K562 (cell line): ENCODE results near the gene MYO1A. TPM values are rescaled to one million over a fixed set of nuclear protein-coding genes. Genes with fewer than 3 reads are reported as not detected.

ENCODE experiments used
- ATAC-seq: fragments of 200-7000 bp; cut with Tn5 transposase; 3 replicates; pipeline ENCODE4 v1.9.1; 2020; ENCODE audit warnings: moderate library complexity
- BruUV-seq: library from RNA; stranded (reverse); fragments of 400-500 nt; replicated peaks from 2 replicates; lab custom pipeline; 2021; lab: Mats Ljungman, UMichigan
- CTCF ChIA-PET: fragments of 300-600 bp; formaldehyde crosslinking; extraction: SDS; loops from one replicate; lab custom pipeline; 2021; ENCODE audit warnings: low intra/inter-chr PET ratio; lab: Yijun Ruan, JAX
- POLR2A ChIA-PET: fragments of 300-600, 350-650 bp; sonication (Branson Sonifier 250); formaldehyde crosslinking; extraction: SDS; loops from one replicate; lab custom pipeline; 2021; ENCODE audit warnings: antibody characterized with exemption, inconsistent platforms; lab: Yijun Ruan, JAX
- DNase-seq, 4 experiments: peaks; one replicate each; pipeline versions ENCODE4 v3.0.0 to v3.0.0-alpha.2; 2011 to 2018; ENCODE audit warnings: low spot score in 3 of 4, mixed read lengths in 3 of 4; ENCODE audit errors: extremely low read depth in 1 of 4
- FAIRE-seq: peaks from 2 replicates; lab custom pipeline; 2011; peaks lifted over from hg19 to GRCh38; lab: Jason Lieb, UNC
- H2AFZ ChIP-seq: 2 replicates; pipeline ENCODE4 v1.6.0; 2011; ENCODE audit warnings: low read depth, low read length, control low read depth, inconsistent platforms
- H3K27ac ChIP-seq: fragments of 200-600 bp; 3 replicates; pipeline ENCODE4 v1.8.0; 2011; ENCODE audit warnings: low read depth, mild to moderate bottlenecking, control low read depth, inconsistent platforms, low read length, moderate library complexity, mixed read lengths; ENCODE audit errors: extremely low read depth
- H3K27me3 ChIP-seq, 2 experiments: fragments of 300-600 bp in 1 of 2; 2 replicates in 1 of 2; 3 replicates in 1 of 2; pipeline versions ENCODE4 v1.6.0 to v1.8.0; 2011; ENCODE audit warnings: inconsistent platforms in 2 of 2, low read length in 2 of 2, mild to moderate bottlenecking in 1 of 2, mixed read lengths in 1 of 2, moderate library complexity in 1 of 2; ENCODE audit not compliant: control insufficient read depth in 2 of 2, insufficient read depth in 2 of 2
- H3K36me3 ChIP-seq: fragments of 300-600 bp; 3 replicates; pipeline ENCODE4 v1.8.0; 2011; ENCODE audit warnings: mild to moderate bottlenecking, low read length, inconsistent platforms; ENCODE audit not compliant: control insufficient read depth, insufficient read depth
- H3K4me1 ChIP-seq, 2 experiments: fragments of 200-600 bp in 1 of 2; replicated peaks in 1 of 2; 2 replicates in 1 of 2; 3 replicates in 1 of 2; pipeline versions ENCODE4 v1.5.1 to v1.8.0; 2011; ENCODE audit warnings: inconsistent platforms in 2 of 2, low read length in 2 of 2, mild to moderate bottlenecking in 1 of 2, mixed read lengths in 1 of 2, moderate library complexity in 1 of 2; ENCODE audit not compliant: control insufficient read depth in 2 of 2, insufficient read depth in 2 of 2
- H3K4me2 ChIP-seq: 2 replicates; pipeline ENCODE4 v1.6.1; 2011; ENCODE audit warnings: low read length, control low read depth, inconsistent platforms, mixed read lengths; ENCODE audit not compliant: insufficient read depth
- H3K4me3 ChIP-seq: fragments of 200-600 bp; sonication (generic), shearing (Covaris generic); 2 replicates; pipeline ENCODE4 v1.5.1; 2016; ENCODE audit warnings: control low read depth, inconsistent platforms
- H3K79me2 ChIP-seq: fragments of 200-600 bp; 3 replicates; pipeline ENCODE4 v1.8.0; 2011; ENCODE audit warnings: low read length, inconsistent platforms; ENCODE audit not compliant: control insufficient read depth, insufficient read depth
- H3K9ac ChIP-seq, 2 experiments: 2 replicates each; pipeline versions ENCODE4 v1.6.0 to v1.6.1; 2011; ENCODE audit warnings: low read depth in 2 of 2, low read length in 2 of 2, control low read depth in 1 of 2, inconsistent platforms in 1 of 2, mild to moderate bottlenecking in 1 of 2, mixed read lengths in 1 of 2; ENCODE audit not compliant: insufficient read depth in 1 of 2
- H3K9me1 ChIP-seq: one replicate; pipeline ENCODE4 v1.6.0; 2011; ENCODE audit warnings: inconsistent platforms, mild to moderate bottlenecking, low read length, moderate library complexity; ENCODE audit not compliant: control insufficient read depth, insufficient read depth
- H3K9me3 ChIP-seq: replicated peaks from 2 replicates; pipeline ENCODE4 v1.5.1; 2011; ENCODE audit warnings: low read depth, low read length, inconsistent platforms; ENCODE audit not compliant: control insufficient read depth, insufficient read depth
- H4K20me1 ChIP-seq: replicated peaks from 2 replicates; pipeline ENCODE4 v1.6.1; 2011; ENCODE audit warnings: low read length, inconsistent platforms, mixed read lengths; ENCODE audit not compliant: control insufficient read depth, insufficient read depth
- ARID2 ChIP-seq: fragments of 450-650 bp; IDR thresholded peaks from 2 replicates; pipeline ENCODE4 v1.6.1; 2017; ENCODE audit warnings: antibody characterized with exemption, mild to moderate bottlenecking
- CBX2 ChIP-seq: fragments of 200-600 bp; sonication (generic); IDR thresholded peaks from one replicate; pipeline ENCODE4 v1.6.1; 2012; ENCODE audit warnings: mild to moderate bottlenecking, low read length, inconsistent platforms; ENCODE audit not compliant: insufficient read depth, poor library complexity, severe bottlenecking
- LEF1 ChIP-seq: fragments of 450-650 bp; IDR thresholded peaks from 2 replicates; pipeline ENCODE4 v1.6.1; 2016; ENCODE audit warnings: mild to moderate bottlenecking
- RBBP5 ChIP-seq: fragments of 200-600 bp; sonication (generic); IDR thresholded peaks from 2 replicates; pipeline ENCODE4 v1.6.1; 2012; ENCODE audit warnings: borderline replicate concordance, mild to moderate bottlenecking, low read length, control low read depth, inconsistent platforms; ENCODE audit not compliant: insufficient read depth, poor library complexity, severe bottlenecking
- TEAD2 ChIP-seq: fragments of 450-650 bp; IDR thresholded peaks from 2 replicates; pipeline ENCODE4 v1.6.1; 2016; ENCODE audit warnings: missing genetic modification characterization, control low read depth, missing compliant biosample characterization
- ZNF253 ChIP-seq: fragments of 250-450 bp; sonication (Bioruptor Pico); conservative IDR thresholded peaks from 2 replicates; pipeline ENCODE4 v1.6.1; 2021; ENCODE audit warnings: mild to moderate bottlenecking
- ZNF780A ChIP-seq: fragments of 250-450 bp; sonication (Bioruptor Pico); IDR thresholded peaks from 2 replicates; pipeline ENCODE4 v1.5.0; 2021; ENCODE audit warnings: mild to moderate bottlenecking
- WGBS: fragments of 100-300 bp; shearing (Covaris generic); methylation state at CpG from one replicate; pipeline ENCODE4 v1.1.6; 2016; ENCODE audit warnings: low coverage, mixed read lengths; ENCODE audit not compliant: insufficient coverage; ENCODE audit errors: missing lambda C conversion rate; 5-methylcytosine and 5-hydroxymethylcytosine counted together
- in situ Hi-C: fragments of 300-500 bp; cut with MboI; formaldehyde crosslinking; loops from 4 replicates; pipeline ENCODE4 v1.15.0; 2018; ENCODE audit warnings: inconsistent platforms, mixed read lengths
- intact Hi-C: fragments of 100-400 bp; cut with micrococcal nuclease; formaldehyde crosslinking; loops from 2 replicates; pipeline ENCODE4 v1.14.2; 2022
- polyA plus RNA-seq, 8 experiments: library from polyadenylated mRNA; depleted of rRNA in 4 of 8; stranded (reverse) in 5 of 8; unstranded in 3 of 8; fragments of >200 nt; fragmentation: Nextera tagmentation in 2 of 8; fragmentation: Illumina TruSeq in 1 of 8; extraction: Ambion mirVana in 2 of 8; extraction: Trizol in 1 of 8; gene quantifications; 2 replicates each; pipeline versions ENCODE4 v1.2.1 to v1.2.3, GENCODE V29; 2011 to 2014; ENCODE audit warnings: inconsistent platforms in 1 of 8, missing spikeins in 1 of 8
- total RNA-seq, 7 experiments: library from RNA; depleted of rRNA in 6 of 7; stranded (reverse); fragments of >200 nt in 6 of 7; fragmentation: Illumina TruSeq in 2 of 7; extraction: Trizol in 2 of 7; gene quantifications; 2 replicates each; pipeline versions ENCODE4 v1.2.1 to v1.2.3, GENCODE V29; 2011 to 2021; ENCODE audit warnings: low replicate concordance in 1 of 7

The MYO1A gene
- total and polyA plus RNA-seq, 9 of the 15 experiments (the other 6 are each of a cell fraction or from before 2014, with no cell fraction given), result 0.03 to 0.29 (median 0.14) TPM; not detected in 2

- TF ChIP-seq RBBP5, result no peak
- TF ChIP-seq ZNF780A, result no peak
Observed at GRCh38 chr12:57011438-57012424, 38.2 kb downstream of the MYO1A start (continued).

GRCh38 chr12:57010627-57011247 lies 39.2 kb downstream of the MYO1A start:
- peaks cover 5% of the 10 kb centered on the region for H3K79me2 ChIP-seq
- WGBS, result 49% methylated on average over 4 of the region's 4 CpGs
- FAIRE-seq (no peak), ATAC-seq (no peak), DNase-seq (no peak)
- intact Hi-C loops, result no loop called here
- H3K4me2 ChIP-seq, result no peak overlapping the region
- ChIA-PET POLR2A (interaction anchor here (0.5 to 0.8 kb wide), 3 partner anchors 9 to 47 kb away, joined by 3 to 4 read pairs (median 4); no protein-coding TSS in a partner anchor), CTCF (interaction anchor here (0.7 kb wide), 1 partner anchor 50 kb away, joined by 3 read pairs; no protein-coding TSS in a partner anchor)
- H3K4me3 ChIP-seq, result no peak overlapping the region
- no peaks in the 10 kb centered on the region for H3K36me3 ChIP-seq
- no peaks in the 10 kb centered on the region for H4K20me1 ChIP-seq
- H3K4me1 ChIP-seq, result peaks cover 6 to 24% of the 10 kb centered on the region in 2 experiments; a peak in 4 of 5 replicates
- peaks cover 2 to 20% of the 10 kb centered on the region in 2 experiments for H3K27me3 ChIP-seq
- in situ Hi-C loops, result loop anchor here (5.0 kb wide), 1 partner anchor 42 kb away; the partner anchor contains the start of gene MYO1A
- H3K9me3 ChIP-seq, result no peaks in the 10 kb centered on the region
- H3K9me1 ChIP-seq, result no peaks in the 10 kb centered on the region
- TF ChIP-seq ARID2 (no peak), LEF1 (no peak), CBX2 (no peak), ZNF253 (CRISPR knock-in tag) (no peak), TEAD2 (tag) (no peak)
- no peak overlapping the region for H3K27ac ChIP-seq
- no peak overlapping the region for H3K9ac ChIP-seq
- BruUV-seq, result no TSS peak
- no peak overlapping the region for H2AFZ ChIP-seq
